Myocyte (in vitro differentiated cells): ENCODE data around the gene SORD. TPM values are rescaled to one million over a fixed set of nuclear protein-coding genes. Genes with fewer than 3 reads are reported as not detected.
"Not testable (repeated sequence)": the region's sequence is repeated elsewhere in the genome, so short reads cannot be mapped to it uniquely, and the experiment has no call there.

Experiments used
- DNase-seq: peaks from one replicate; pipeline ENCODE4 v3.0.0-alpha.2; 2012; ENCODE audit warnings: low read depth
- total RNA-seq: library from RNA; depleted of rRNA; stranded (reverse); fragments of >200 nt; gene quantifications from 2 replicates; pipeline ENCODE4 v1.2.3, GENCODE V29; 2014

Gene SORD
- total RNA-seq, 1 donor from 2014 or later = 11.2 TPM

DNA sequence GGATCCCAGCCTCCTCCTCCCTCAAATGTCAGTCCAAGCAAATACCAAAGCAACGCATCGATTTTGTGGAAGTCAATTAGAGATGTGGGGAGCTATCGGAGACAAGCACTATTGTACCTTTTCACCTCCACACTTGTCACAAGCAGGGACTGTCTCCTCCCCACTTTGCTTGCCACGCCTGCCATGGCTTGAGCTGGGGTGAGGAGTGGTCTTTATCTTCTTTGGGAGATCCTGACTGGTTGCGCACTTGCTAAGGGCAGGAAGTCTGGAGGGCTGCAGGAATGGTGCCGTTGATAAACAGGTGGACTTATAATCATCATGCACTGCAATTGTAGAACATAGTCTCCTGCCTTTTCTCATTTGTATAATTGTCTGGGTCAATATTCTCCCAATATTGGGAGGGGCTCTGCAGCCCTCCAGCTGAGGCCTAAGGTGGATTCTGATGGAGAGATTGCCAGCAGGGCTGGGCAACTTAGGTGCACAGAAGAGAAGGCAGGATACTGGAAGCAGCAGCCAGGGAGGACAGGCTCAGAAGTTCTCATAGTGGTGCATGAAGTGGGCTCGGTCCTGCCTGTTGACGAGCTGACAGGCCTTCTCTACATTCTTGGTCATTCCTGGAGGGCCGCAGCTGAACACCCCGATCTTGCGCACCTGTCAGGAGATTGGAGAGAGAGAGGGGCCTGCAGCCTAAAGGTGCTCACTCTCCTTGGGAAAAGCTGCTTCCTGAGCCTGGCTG, 70.8 kb downstream of the SORD start:
- no peak for DNase-seq

DNA sequence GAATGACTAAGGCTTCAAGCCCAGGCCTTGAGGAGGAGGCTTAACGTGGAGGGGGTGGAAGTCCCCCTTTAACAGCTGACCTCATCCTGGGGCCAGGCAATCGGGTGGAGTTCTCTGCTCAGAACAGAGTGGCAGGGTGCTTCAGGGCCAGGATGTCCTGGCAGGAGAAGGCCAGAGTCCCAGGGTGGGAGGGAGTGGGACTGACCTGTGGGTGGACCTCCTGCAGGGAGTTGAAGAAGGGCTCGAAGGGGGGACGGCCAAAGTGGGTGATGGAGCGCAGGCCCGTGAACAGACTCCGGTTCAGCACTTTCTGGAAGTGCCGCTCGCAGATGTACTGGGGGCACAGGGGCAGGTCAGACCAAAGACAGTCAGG, 71.3 kb downstream of the SORD start:
- no peak for DNase-seq

DNA sequence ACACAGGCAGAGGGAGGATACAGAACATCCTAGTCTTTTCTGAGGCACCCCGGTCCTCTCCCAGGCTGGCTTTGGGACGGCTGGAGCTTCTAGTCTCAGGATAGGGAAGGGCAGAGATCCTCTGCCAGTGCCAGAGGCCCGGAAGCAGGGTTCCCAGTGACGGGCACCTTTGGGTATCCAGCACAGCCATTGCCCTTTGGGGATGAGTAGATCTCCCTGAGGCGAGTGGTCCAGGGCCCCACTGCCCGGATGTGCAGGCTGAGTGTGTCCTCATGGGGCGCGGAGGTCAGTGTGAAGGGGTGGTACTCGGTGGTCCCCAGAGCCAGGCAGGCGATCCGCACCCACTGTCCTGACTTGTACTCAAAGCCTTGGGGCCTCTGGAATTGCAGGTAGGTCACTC, 72.7 kb downstream of the SORD start:
- no peak for DNase-seq

DNA sequence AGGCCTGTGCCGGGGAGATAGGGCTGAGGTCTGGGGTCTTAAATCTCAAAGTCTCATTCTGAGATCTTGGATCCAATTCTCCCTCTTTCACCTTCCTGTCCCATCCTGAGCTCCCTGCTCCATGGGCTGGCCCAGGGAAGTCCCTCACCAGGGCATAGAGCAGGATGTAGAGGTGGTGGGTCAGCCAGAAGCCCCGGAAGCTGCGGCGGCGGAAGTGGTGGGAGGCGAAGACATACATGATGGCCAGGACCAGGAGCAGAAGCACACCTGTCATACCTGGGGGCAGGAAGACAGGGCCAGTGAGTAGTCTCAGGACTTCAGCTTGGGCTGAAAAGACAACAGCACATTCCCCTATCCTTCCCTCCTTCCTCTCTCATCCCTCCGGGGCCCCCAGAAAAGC, 74.5 kb downstream of the SORD start:
- DNase-seq = no peak

DNA sequence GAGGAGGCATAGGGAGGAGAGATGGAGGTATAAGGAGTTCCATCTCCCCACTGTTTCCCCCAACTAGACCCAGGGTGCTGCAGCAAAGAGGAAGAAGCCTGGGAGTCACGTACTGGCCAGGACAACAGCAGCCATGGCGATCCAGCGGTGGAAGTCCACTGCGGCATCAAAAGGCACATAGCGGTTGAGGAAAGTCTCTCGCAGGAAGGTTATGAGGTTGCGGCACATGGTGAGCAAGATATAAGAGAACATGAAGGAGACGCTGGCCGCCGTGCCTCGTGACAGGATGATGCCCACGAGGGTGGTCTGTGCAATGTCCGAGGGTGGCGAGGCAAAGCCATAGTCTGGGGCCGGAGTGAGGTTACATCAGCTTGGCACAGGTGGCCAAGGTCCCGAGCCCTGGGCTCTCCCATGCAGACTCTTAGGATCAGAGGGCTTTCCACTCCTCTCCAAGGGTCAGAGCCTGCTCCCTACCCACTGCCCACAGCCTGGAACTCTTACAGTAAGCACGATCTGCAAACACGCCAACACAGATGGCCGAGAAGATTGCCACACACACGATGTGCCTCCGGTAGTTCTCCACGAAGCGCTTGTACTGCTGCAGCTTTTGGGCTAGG, 76.7 kb downstream of the SORD start:
- DNase-seq = no peak

DNA sequence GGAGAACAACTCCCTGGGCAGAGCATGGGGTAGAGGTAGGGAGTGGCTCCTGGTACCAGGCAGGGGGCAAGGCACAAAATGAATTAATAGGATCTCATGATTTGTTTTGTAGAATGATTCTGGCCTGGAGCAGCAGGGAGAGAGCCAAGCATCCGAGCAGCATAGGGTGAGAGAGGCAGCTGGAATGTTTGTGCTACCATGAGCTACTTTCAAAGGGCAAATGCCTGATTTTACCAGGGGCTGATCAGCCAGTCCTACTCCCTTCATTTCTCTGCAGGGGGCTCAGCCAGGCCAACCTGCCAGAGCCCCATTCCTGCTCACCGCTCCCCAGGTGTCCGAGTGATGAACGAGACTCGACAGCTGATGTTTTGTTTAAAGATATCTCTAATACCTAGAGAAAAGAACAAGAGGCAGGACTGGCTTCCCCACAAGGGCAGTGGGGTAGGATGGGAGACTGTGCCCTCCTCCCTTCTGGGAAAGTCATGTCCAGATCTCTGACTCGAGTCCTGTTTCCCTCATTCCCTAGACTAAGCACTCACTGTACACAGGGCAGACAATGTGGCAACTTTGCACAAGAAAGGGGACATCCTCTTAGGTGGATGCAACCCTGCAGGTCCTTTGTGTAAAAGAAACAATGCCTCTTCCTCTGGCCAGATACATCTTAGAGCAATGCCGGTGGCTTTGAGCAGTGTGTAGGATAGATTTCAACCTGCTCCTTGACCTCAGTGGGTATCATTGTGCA, 78.1 kb downstream of the SORD start:
- no peak for DNase-seq

DNA sequence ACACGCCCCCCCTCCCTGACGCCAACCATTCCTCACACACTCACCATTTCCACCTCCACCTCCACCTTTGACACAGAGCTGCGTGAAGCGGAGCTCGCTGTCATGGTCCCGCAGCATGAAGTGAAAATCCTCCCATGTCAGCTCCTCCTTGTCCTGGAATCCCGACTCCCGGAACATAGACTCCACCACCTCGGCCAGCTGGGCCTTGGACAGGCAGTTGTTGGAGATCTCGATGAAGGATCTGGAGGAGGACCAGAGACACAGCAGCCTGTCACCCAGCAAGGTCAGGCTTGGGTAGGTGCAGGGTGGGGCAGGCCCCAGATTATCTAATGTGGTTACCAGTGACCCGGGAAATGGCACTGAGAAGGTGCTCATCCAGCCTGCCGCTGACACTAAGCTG, 78.8 kb downstream of the SORD start:
- DNase-seq = no peak

DNA sequence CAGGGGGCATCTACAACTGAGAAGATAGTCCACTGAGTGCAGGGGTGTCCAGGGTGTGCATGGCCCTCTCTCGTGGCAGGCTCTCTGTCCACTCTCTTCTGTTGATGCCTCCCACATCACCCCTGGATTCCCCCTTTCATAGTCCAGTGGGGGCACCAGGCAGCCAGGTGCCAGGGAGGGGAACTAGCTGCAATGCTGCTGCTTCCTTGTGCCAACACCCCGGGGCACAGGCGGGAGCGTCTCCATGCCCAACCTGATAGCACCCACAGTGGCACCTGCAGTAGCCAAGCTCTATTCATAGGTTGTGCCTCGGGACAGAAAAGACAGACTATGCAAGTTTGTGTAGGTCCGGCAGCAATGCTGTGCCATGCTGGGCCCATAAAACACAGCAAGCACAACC, 79.2 kb downstream of the SORD start:
- DNase-seq = no peak

DNA sequence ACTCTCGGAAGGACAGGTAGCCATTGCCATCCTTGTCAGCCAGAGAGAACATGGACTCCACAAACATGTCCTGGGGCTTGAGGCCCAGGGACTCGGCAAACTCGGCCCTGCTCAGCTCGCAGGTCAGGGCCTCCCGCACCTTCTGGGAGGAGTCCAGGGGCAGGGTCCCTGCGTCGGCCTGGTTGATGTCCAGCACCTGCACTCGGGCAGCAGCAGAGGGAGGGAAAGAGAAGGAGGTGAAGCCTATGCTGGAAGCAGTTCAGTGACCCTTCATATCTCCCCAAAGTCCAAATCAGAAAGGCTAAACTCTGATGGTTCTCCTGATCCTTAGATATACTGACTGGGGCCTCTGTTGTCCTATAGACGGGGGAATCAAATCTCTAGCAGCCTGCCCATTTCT, 81.2 kb downstream of the SORD start:
- not testable (repeated sequence) for DNase-seq

DNA sequence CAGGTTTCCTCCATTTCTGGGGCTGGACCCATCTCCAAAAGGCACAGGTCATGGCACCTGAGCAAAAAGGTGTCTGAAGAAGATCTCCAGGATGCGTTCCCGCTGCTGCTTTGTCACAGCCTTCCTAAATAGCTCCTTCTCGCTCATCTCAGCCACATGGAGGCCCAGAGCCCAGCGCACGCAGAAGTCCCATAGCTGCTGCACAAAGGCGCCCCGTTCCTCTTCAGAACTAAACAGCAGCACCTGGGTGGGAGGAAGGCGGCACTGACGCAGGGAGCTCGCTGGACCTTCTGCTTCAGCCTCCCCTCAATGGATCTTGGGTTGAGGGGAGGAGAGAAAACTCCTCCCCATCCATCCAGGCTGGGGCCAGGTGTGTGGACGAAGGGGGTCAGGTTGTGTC, 82.6 kb downstream of the SORD start:
- DNase-seq = no peak

DNA sequence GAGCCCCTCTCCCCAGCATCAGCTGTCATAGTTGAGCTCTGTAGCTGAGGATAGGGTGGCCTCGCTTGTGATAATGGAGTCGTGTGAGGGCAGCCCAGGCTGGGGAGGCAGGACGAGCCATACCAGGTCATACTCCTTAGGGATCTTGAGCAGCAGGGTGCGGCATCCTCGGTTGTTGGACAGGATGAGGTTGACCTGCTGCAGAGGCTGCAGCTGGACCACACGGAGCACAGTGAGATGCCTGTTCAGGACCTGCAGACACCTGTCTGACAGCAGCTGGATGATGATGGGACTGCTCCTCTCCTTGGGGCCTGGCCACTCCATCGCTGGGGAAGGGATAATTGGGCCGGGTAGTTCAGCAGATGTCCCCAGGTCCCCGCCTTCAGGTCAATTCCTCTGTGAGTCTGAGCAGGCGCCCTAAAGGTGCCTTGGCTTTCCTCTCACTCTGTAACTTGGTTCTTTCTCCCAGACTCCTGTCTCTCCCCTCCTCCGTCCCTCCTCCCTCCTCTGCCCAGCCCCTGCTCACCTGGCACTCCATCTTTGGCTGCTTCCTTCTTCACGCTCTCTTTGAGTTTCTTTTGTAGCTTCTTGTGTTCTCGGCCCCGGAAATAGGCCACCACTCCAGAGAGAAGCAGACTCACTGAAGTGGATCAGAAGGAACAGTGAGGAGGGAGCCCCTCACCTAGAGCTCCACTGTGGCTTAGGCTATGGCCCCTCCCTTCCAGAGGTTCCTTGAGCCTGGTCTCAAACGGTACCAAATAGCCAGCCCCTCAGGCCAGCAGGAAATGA, 83.2 kb downstream of the SORD start:
- no peak for DNase-seq

DNA sequence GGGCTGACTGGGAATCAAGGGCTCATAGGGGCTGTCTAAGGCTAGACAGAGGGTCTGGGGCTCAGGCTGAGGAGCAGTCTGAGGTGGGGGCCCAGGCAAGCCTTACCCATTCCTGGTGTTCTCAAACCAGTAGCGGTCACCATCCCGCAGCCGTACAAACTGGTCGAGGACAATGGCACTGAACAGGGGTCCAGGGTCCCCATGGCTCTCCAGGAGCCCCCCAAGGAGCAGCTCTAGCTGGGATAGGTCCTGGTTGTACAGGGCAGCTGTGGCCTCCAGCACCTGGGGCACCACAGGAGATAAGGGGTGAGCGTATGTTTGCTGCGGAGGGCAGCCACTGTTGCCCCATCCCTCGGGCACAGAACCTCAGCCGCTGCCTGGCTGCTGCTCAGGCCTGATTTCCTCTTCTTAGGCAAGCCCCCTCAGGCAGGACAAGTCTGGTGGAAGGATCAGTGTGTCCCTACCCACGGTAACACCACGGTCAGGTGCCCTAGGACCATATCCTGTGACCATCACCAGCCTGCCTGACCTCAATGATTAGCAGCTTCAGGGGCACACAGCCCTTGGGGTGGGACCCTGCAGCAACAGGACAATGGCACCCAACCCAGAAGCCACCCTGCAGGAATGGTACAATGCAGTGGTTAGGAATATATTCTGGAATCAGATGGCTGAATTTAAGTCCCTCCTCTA, 85.1 kb downstream of the SORD start:
- DNase-seq = no peak

DNA sequence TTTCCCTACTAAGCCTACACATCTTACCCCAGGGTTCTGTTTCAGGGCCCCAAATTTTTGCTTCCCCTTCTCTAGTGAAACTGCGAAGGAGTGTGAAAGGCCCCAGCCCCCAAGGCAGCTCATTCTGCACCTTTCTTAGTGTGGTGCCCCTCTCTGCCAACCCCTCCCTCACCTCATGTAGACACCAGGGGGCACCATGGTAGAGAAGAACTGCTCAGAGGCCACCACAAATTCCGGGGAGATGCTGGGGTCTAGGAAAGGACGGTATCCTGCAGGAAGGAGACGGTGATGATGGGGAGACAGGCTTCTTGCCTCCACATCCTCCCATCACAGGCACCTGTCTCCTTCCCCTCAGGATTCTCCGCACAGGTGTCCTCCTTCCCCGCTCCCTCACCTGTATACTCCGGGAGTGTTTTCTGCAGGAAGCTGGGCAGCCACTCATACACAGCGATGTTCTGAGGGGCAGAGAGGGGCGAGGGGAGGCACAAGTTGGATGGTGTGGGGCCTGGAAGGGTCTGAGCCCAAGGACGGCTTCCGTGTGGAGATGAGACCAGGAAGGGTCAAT, 87.3 kb downstream of the SORD start:
- DNase-seq = no peak

DNA sequence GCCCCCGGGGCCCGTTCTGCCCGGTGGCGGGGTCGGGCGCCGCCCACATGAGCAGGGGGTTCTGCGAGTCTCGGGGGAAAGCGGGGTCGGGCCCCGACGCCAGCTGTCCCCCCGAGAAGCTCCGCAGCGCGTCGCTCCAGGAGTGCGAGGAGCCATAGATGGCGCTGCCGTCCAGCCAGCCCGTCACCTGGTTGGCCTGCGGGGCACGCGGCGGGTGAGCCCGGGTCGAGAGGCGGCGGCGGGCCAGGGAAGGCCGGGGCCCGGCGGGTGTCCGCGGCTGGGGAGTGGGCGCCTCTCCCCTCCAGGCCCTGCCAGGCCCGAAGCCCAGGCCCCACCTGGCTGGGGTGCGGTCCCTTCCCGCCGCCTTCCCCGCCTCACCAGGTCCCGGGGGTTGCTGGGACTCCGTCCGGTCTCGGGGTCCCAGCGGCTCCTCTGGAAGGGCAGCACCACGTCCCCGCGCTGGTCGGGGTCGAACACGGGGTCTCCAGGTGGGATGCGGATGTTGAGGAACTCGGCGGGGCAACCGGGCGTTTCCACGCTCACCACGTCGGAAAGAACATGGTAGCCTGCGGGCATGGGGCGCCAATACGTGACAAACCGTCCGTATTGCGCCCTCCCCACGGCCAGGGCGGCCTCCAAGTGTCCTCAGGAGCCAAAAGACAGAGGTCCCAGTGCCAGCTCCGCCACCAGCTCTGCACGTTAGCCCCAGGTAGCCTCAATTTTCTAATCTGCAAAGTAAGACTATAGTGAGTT, 88.6 kb downstream of the SORD start:
- DNase-seq = no peak

DNA sequence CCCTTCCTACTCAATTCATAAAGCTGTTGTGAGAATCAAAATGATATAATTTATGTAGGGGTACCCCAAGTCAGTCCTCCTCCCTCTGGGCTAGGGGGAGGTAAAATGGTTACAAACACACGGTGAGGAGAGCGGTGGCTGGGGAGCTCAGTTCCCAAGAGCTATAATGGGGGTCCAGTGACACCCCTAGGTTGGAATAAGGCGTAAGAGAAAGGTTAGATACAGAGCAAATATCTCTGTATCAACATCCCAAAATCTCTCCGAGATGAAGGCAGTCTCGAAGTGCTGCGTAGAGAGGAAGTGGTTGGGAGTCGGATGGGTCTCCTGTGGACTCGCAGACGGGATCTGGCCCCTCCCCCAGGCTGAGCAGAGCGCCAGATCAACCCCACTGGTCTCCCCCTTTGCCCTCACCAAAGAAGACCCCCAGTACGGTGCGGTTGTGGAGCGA, 89.2 kb downstream of the SORD start:
- DNase-seq = no peak

DNA sequence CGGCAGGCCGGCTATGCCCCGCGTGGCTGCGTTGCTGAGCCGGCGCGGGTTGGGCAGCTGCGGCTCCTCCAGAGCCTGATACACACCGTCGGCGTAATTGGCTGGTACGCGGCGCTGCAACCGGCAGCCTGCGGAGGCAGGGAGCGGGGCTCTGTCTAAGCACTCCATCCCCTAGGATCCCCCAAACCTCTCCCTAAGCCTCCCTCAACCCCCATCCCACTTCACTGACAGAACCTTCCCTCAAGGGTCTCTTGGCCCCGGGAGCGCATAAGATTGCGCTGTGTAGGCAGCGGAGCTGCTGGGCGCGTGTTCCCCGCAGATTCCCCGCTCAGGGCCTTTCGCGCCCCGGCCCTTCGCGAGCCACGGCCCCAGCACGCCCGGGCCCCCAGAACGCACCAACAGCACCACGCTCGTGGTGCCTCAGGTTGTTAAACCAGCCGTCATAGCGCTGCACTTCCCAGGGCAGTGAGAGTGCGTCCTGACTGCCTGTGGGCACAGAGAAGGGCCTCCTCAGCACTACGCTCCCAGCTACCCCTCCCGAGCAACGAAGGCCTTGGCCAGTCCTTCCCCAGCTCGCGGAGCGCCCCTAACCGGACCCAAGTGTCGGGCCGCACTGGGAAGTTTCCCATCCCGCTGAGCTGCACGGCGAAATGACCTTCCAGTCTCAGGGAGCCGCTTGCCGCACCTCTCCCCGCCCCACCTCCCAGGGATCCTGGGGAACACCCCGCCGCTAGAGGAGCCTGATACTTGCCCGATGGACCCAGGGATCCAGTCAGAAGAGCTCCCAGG, 89.8 kb downstream of the SORD start:
- DNase-seq = no peak

DNA sequence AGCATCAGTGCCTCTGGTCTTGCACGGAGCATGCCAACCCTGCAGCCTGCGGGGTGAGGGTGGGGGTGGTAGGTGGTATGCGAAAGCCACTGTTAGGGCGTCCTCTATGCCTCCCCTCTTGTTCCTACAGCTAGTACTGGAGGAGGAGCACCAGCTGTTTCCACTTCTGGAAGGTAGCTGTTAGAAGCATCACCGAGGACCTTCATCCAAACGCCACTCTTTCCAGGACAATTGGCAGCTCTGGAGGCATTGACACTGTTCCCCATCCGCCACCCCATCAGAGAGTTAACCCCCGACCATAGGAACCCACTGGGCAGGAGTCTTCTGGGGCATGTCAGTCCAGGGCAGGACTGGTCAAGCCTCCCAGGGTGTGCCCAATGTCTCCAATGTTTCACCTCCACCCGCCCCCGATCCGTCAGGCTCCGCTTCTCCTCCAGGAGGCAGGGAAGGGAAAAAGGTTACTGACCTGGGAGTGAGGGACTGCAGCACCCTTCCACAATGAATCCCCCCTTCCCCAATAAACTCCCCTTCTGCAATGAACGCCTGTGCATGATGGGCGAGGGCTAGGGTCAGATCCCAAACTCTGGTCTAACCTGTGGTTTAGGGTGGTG, 90.5 kb downstream of the SORD start:
- DNase-seq = no peak

DNA sequence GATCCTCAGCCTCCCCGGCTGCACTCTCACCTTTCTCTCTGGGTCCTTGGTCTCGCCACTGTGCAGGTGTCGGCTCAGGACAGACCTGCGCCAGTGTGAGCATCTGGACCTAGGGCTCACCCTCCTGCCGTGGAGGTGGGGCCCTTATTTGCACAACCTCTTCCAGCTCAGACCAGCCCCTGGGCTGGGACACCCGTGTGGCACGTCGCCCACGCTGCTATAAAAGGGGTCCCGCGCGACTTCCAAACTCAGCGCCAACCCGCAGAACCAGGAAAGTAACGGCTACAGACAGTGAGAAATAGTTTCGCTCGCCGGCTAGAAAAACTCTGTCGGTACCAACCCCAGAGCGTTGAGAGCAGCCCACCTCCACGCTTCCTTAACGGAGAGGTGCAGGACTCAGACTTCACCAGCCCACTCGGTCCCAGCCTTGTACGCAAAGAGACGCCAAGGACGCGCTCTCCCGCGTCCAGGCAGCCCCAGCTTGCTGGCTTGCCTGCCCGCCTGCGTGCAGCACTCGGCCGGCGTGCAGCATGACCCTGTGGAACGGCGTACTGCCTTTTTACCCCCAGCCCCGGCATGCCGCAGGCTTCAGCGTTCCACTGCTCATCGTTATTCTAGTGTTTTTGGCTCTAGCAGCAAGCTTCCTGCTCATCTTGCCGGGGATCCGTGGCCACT, 91.2 kb downstream of the SORD start, which contains the start of the genes DUOX2 and DUOXA2:
TSS of gene DUOX2 (minus strand) at position 97 of the 675 bp plus-strand sequence. CDS start 761 bp downstream, outside the sequence.
TSS of gene DUOXA2 (plus strand) at position 251 of the 675 bp plus-strand sequence. CDS start at position 531, 280 bp downstream.
- no peak for DNase-seq
